Measurements from ENCODE around the gene REELD1.

DNA sequence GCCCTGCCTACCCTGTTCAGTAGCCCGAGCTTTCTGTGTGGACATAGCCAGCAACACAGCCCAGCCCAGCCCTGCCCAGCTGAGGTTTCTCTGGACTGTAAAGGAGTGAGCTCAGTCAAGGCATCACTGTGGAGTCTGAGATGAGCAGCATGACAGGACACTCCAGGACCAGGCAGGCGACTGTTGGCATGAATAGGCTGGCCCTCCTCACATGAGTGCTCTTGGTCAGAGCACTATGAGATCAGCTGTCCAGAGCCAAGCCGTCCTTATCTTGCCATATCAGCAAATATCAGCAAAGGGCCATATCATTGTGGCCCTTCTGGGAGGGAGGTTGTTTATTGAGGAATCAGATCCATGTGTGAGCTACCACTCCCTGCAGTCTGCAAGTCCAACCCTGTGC, 30.9 kb downstream of the REELD1 start:
- TF ChIP-seq SIN3A (IDR thresholded peaks at IDR 0.05; ENCODE audit: low read depth): no peak
- TF ChIP-seq, protein P1, sequence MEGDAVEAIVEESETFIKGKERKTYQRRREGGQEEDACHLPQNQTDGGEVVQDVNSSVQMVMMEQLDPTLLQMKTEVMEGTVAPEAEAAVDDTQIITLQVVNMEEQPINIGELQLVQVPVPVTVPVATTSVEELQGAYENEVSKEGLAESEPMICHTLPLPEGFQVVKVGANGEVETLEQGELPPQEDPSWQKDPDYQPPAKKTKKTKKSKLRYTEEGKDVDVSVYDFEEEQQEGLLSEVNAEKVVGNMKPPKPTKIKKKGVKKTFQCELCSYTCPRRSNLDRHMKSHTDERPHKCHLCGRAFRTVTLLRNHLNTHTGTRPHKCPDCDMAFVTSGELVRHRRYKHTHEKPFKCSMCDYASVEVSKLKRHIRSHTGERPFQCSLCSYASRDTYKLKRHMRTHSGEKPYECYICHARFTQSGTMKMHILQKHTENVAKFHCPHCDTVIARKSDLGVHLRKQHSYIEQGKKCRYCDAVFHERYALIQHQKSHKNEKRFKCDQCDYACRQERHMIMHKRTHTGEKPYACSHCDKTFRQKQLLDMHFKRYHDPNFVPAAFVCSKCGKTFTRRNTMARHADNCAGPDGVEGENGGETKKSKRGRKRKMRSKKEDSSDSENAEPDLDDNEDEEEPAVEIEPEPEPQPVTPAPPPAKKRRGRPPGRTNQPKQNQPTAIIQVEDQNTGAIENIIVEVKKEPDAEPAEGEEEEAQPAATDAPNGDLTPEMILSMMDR (IDR thresholded peaks at IDR 0.05 in 2 of 3, conservative IDR thresholded peaks at IDR 0.05 in 1 of 3; ENCODE audit: borderline replicate concordance in 1 of 3, insufficient read depth in 1 of 3, low read depth in 2 of 3, low read length in 2 of 3): no peak
- TF ChIP-seq ZNF274 (IDR thresholded peaks at IDR 0.05; ENCODE audit: low read depth, low read length): no peak
- no peak for TF ChIP-seq POLR2A (IDR thresholded peaks at IDR 0.05; ENCODE audit: borderline replicate concordance, extremely low read depth, insufficient read depth, insufficient read length)

Data from HCT116 (cell line).